BJ (cell line): ENCODE measurements around the gene NLRP12. TPM values are rescaled to one million over a fixed set of nuclear protein-coding genes. Genes with fewer than 3 reads are reported as not detected.

Source experiments
- CTCF ChIA-PET: fragments of 350-600 bp; formaldehyde crosslinking; extraction: SDS; loops from one replicate; lab custom pipeline; 2021; ENCODE audit warnings: antibody characterized with exemption, inconsistent platforms; lab: Yijun Ruan, JAX
- POLR2A ChIA-PET: fragments of 300-600 bp; sonication (Branson Sonifier 250); formaldehyde crosslinking; extraction: SDS; loops from one replicate; lab custom pipeline; 2021; ENCODE audit warnings: antibody characterized with exemption; lab: Charles Lee
- DNase-seq: peaks from one replicate; pipeline ENCODE4 v3.0.0-alpha.2; 2011; ENCODE audit warnings: low read depth
- H3K27me3 ChIP-seq: 2 replicates; pipeline ENCODE4 v1.6.0; 2011; ENCODE audit warnings: low read length; ENCODE audit not compliant: control insufficient read depth, insufficient read depth
- H3K36me3 ChIP-seq: 2 replicates; pipeline ENCODE4 v1.5.1; 2011; ENCODE audit warnings: low read length; ENCODE audit not compliant: control insufficient read depth, insufficient read depth
- H3K4me3 ChIP-seq: 2 replicates; pipeline ENCODE4 v1.5.1; 2011; ENCODE audit warnings: low read depth, mild to moderate bottlenecking, control low read depth, low read length
- polyA plus RNA-seq: library from polyadenylated mRNA; depleted of rRNA; stranded (reverse); fragments of >200 nt; gene quantifications from 2 replicates; pipeline ENCODE4 v1.2.3, GENCODE V29; 2011
- TF ChIP-seq, protein P1 (sequence below): IDR thresholded peaks from 2 replicates; pipeline ENCODE4 v1.5.1; 2011; ENCODE audit warnings: low read depth, mild to moderate bottlenecking, control low read depth, inconsistent platforms, low read length, moderate library complexity; ENCODE audit not compliant: insufficient read depth

Gene NLRP12
- polyA plus RNA-seq, 1 experiment: not detected

DNA sequence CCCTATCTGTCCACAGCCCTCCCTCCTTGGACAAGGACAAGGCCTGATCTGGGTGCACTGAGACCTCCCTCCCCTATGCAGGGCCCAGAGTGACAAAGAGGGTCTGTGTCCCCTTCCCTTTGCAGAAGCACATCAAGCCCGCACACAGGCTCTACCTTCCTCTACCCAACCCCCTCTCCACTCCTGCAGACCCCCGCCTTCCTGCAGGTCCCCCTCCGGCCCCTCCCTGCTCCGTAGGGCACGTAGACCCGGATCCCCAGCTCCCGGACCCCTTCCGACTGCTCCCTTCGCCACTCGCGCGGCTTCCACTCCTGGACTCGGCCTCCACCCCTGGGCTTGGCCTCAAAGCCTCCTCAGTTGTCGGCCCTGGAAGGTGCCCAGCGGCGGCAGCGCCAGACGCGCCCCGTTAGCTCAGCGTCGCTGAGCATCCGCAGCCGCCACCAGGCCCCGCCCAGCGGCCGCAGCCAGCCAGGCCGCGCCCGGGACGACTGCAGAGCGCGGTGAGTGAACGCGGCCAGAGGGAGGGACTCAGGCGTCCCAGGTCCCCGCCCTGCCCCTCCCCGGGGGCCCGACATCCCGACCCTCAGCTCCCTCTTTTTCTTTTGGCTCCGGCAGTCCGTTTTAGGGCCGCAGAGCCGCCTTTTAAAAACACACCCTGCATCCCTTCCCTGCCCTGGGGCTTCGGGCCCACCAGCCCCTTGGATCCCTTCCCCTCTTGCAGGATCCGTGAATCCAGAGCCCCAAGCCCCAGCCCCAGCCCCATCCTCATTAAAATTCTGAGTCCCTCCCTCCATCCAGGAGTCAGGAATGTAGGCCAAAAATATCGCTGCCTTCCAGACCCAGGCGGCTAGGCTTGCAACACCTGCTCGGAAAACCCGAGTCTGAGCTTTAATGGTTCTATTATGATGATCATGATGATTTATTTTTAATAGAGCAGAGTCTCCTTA, 42.1 kb upstream of the NLRP12 start:
- Histone ChIP-seq H3K27me3 (no peaks in the 10 kb centered on the region), H3K36me3 (peaks cover 4% of the 10 kb centered on the region), H3K4me3 (peak overlapping the region; percentile 56)
- TF ChIP-seq, protein P1, sequence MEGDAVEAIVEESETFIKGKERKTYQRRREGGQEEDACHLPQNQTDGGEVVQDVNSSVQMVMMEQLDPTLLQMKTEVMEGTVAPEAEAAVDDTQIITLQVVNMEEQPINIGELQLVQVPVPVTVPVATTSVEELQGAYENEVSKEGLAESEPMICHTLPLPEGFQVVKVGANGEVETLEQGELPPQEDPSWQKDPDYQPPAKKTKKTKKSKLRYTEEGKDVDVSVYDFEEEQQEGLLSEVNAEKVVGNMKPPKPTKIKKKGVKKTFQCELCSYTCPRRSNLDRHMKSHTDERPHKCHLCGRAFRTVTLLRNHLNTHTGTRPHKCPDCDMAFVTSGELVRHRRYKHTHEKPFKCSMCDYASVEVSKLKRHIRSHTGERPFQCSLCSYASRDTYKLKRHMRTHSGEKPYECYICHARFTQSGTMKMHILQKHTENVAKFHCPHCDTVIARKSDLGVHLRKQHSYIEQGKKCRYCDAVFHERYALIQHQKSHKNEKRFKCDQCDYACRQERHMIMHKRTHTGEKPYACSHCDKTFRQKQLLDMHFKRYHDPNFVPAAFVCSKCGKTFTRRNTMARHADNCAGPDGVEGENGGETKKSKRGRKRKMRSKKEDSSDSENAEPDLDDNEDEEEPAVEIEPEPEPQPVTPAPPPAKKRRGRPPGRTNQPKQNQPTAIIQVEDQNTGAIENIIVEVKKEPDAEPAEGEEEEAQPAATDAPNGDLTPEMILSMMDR: no peak
- no peak for DNase-seq
- ChIA-PET CTCF (interaction anchor here (0.8 to 1.8 kb wide), 7 partner anchors 11 to 158 kb away, joined by 3 to 9 read pairs (median 4); no protein-coding TSS in a partner anchor), POLR2A (interaction anchor here (0.9 kb wide), 1 partner anchor 324 kb away, joined by 3 read pairs; no protein-coding TSS in a partner anchor)

DNA sequence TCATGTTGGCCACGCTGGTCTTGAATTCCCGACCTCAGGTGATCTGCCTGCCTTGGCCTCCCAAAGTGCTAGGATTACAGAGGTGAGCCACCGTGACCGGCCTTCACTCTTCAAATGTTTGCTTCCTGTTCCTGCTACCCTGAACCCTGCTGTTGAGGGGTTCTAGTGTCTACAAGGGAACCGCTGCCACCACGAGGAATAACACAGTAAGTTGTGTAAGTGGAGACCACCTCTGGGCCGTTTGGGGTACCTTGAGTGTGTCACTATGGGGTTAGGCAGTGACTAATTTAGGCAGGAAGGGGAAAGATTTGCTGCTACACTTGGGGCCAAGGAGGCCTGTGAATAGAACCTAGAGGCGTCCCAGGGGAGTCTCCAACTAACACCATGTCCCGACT, 41.4 kb upstream of the NLRP12 start:
- ChIA-PET CTCF (interaction anchor here (1.0 to 1.8 kb wide), 3 partner anchors 21 to 158 kb away, joined by 3 to 9 read pairs (median 4); no protein-coding TSS in a partner anchor), POLR2A (no interaction called here)
- DNase-seq: no peak
- TF ChIP-seq, protein P1: no peak
- Histone ChIP-seq H3K36me3 (peaks cover 2% of the 10 kb centered on the region; the same call in 1 of the 2 replicates), H3K4me3 (peak overlapping the region; percentile 56), H3K27me3 (no peaks in the 10 kb centered on the region)

DNA sequence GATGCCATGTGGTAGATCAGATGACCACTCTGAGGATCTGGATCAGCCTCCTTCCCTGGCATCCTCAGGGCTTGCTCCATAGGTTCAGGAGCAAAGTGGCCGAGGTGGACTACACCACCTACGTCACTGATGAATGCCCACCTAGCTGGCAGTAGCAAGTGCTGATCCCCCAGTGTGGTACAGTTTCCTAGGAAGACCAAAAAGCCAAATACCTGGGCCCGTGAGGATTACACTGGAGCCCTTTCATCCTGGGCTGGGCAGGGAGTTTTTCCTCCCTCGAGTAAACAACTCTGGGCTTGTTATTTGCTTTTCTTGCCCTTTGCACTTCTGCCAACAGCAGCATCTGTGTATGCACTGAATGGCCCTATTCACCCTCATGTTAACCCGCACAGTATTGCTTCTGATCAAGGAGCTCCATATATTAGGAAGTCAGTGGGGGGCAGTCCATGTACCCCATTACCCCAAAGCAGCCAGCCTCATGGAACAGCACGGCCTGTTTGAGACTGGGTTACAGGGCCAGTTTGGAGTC, 40.3 kb upstream of the NLRP12 start:
- no peak for DNase-seq
- CTCF ChIA-PET: interaction anchor here (1.2 kb wide), 1 partner anchor 12 kb away, joined by 6 read pairs; no protein-coding TSS in a partner anchor

DNA sequence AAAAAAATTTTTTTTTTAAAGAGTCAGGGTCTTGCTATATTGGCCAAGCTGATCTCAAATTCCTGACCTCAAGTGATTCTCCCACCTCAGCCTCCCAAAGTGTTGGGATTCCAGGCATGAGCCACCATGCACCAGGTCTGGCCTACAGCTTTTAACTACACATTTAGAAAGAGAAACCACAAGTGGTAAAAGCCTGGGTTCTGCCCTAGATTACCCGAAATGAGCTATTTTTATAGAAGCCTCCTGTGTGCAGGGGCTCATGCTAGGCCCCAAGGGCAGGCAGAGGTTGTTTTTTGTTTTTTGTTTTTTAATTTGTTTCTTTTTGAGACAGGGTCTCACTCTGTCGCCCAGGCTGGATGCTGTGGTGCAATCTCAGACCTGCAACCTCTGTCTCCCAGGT, 29.6 kb upstream of the NLRP12 start:
- Histone ChIP-seq H3K4me3 (no peak overlapping the region), H3K27me3 (no peaks in the 10 kb centered on the region), H3K36me3 (no peaks in the 10 kb centered on the region)
- TF ChIP-seq, protein P1: no peak
- no peak for DNase-seq
- POLR2A ChIA-PET: interaction anchor here (0.6 kb wide), 1 partner anchor 337 kb away, joined by 4 read pairs; no protein-coding TSS in a partner anchor
- CTCF ChIA-PET: interaction anchor here (0.8 to 1.8 kb wide), 5 partner anchors 8 to 170 kb away, joined by 3 to 9 read pairs (median 3); partner anchors contain the start of gene MYADM

More for the DNA sequence above, 40.3 kb upstream of the NLRP12 start:
- TF ChIP-seq, protein P1: no peak
- no peaks in the 10 kb centered on the region for H3K36me3 ChIP-seq
- POLR2A ChIA-PET: no interaction called here
- H3K27me3 ChIP-seq: no peaks in the 10 kb centered on the region
- H3K4me3 ChIP-seq: no peak overlapping the region
